Adipocyte (in vitro differentiated cells): ENCODE measurements around the gene SEMA4D.

Source experiments
- DNase-seq: peaks from one replicate; pipeline ENCODE4 v3.0.0-alpha.2; 2015; ENCODE audit warnings: low read depth
- H3K27me3 ChIP-seq: replicated peaks from 2 replicates; pipeline ENCODE4 v1.7.0; 2013; ENCODE audit warnings: mild to moderate bottlenecking, low read length, moderate library complexity; ENCODE audit not compliant: control insufficient read depth, insufficient read depth
- H3K36me3 ChIP-seq: 2 replicates; pipeline ENCODE4 v1.7.0; 2013; ENCODE audit warnings: low read length, mild to moderate bottlenecking, moderate library complexity; ENCODE audit not compliant: control insufficient read depth, insufficient read depth, severe bottlenecking
- H3K4me1 ChIP-seq: 2 replicates; pipeline ENCODE4 v1.7.0; 2013; ENCODE audit warnings: mild to moderate bottlenecking, low read length, moderate library complexity; ENCODE audit not compliant: control insufficient read depth, insufficient read depth
- H3K4me3 ChIP-seq: 2 replicates; pipeline ENCODE4 v1.7.0; 2013; ENCODE audit warnings: mild to moderate bottlenecking, low read length, moderate library complexity
- H3K9ac ChIP-seq: 2 replicates; pipeline ENCODE4 v1.7.0; 2013; ENCODE audit warnings: mild to moderate bottlenecking, low read length, moderate library complexity
- H3K9me3 ChIP-seq: 2 replicates; pipeline ENCODE4 v1.7.0; 2013; ENCODE audit warnings: mild to moderate bottlenecking, low read length, moderate library complexity; ENCODE audit not compliant: control insufficient read depth

The SEMA4D gene

DNA sequence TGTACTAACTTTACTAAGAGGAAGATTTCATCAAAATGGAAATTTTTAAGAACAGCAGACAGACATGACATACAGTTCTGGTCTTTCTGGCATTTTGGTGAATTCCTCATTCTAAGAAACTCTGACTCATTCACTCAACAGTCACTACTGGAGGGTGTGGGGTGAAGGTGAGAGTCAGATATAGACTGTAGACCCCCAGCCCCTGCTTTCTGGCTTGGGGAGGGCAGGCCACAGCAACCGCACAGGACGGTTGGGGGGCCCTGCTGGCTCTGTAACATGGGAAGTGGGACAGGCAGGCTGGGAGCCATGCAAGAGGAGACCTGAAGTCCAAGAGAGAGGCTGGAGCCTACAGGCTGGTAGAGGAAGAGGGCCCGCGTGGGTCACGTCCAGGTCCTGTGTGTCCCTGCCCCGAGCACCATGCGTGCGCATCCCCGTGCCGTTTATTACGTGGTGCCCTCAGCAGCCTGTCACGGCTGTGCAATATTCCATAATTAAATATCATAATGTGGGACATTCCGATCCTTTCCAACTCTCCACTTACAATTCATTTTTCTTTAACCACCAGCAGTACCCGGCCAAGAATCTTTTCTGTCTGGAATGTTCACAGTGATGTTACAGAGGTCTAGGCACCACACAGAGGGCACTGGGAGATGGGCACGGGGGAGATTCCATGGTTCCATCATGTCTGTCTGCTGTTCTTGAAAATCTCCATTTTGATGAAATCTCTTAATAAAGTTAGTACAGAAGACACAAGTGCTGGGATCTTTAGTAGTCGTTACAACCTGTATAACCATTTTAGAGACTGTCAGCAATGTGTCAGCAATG is 75.5 kb downstream of the SEMA4D start:
- Histone ChIP-seq H3K4me1 (peaks cover 13% of the 10 kb centered on the region), H3K36me3 (no peaks in the 10 kb centered on the region), H3K4me3 (no peak overlapping the region), H3K9me3 (no peaks in the 10 kb centered on the region), H3K27me3 (peaks cover 6% of the 10 kb centered on the region), H3K9ac (no peak overlapping the region)
- peak; percentile 29 for DNase-seq

DNA sequence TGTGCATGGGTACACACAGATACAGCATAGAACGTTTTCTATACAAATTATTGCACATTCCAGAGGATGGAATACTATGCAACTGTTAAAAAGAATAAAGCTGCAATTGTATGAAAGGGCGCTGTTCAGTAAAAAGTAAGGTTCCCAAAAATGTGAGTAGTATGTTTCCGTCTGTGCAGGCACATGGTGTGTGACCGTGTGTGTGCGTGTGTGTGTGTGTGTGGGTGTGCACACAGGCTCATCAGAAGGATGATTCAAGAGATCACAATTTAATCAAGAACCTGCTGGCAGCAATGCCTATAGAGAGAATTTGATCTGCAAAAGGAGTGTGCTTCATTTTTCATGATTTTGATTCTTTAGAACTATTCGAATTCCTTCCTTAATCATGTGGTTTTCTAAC is 76.3 kb downstream of the SEMA4D start:
- Histone ChIP-seq H3K36me3 (no peaks in the 10 kb centered on the region), H3K9ac (no peak overlapping the region), H3K4me3 (no peak overlapping the region), H3K4me1 (peaks cover 13% of the 10 kb centered on the region), H3K9me3 (no peaks in the 10 kb centered on the region), H3K27me3 (peaks cover 6% of the 10 kb centered on the region)
- DNase-seq, result no peak

DNA sequence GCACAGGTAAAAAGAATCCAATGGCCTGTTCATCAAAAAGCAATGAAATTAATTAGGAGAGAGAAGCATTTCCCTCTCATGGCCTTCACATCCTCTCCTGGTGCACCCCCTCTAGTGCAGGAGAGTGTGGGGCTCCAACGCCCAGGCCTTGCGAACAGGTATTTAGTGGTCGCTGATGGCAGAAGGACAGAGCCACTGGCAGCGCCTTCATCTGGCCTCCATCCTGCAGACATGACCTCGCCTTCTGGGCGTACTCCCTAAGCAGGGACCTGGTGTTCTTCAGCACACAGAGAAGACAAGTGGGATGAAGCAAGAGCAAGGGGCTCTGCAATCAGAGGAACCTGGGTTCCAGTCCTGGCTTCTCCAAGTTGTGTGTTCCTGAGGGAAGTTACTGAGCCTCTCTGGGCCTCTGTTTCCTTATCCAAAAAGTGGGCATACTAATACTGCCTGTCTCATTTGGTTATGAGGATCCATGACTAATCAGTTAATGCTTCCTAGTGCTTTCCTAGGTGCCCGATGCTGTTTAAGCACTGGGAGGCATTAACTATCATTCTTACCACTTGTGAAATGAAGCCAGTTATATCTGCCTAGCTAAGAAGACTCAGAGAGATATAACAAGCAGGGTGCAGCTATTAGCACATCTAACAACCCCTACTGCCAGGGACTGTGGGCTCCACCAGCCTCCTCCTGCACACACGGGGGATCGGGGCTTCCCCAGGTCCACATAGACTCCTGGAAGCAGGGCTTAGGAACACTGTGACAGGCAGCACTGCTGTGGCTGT is 77.3 kb downstream of the SEMA4D start:
- no peak for DNase-seq
- no peaks in the 10 kb centered on the region for H3K9me3 ChIP-seq

DNA sequence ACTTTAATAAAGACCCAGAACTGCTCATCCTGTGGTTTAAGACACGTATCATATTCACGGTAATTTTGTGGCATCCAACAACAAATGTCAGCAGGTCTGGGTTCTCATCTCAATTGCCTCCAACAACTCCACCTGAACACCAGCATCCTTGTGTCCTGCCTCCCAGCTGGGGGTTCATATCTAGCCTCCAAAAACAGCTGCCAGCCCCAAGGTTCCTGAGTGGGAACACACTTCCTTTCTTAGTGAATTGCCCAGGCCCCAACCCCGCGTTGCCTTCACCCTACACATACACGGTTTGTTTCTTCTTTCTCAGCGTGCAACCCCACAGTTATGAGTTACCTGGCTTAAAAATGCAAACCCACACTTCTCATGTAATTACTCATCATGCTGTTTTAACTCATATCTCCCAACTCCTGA is 77.9 kb downstream of the SEMA4D start:
- H3K4me1 ChIP-seq, result peaks cover 13% of the 10 kb centered on the region
- no peak overlapping the region for H3K4me3 ChIP-seq
- no peak for DNase-seq
- no peaks in the 10 kb centered on the region for H3K9me3 ChIP-seq
- no peak overlapping the region for H3K9ac ChIP-seq
- H3K27me3 ChIP-seq, result peaks cover 6% of the 10 kb centered on the region
- H3K36me3 ChIP-seq, result no peaks in the 10 kb centered on the region

More for the DNA sequence above, 77.3 kb downstream of the SEMA4D start:
- H3K4me1 ChIP-seq, result peaks cover 13% of the 10 kb centered on the region
- H3K4me3 ChIP-seq, result no peak overlapping the region
- H3K36me3 ChIP-seq, result no peaks in the 10 kb centered on the region
- peaks cover 6% of the 10 kb centered on the region for H3K27me3 ChIP-seq
- no peak overlapping the region for H3K9ac ChIP-seq

DNA sequence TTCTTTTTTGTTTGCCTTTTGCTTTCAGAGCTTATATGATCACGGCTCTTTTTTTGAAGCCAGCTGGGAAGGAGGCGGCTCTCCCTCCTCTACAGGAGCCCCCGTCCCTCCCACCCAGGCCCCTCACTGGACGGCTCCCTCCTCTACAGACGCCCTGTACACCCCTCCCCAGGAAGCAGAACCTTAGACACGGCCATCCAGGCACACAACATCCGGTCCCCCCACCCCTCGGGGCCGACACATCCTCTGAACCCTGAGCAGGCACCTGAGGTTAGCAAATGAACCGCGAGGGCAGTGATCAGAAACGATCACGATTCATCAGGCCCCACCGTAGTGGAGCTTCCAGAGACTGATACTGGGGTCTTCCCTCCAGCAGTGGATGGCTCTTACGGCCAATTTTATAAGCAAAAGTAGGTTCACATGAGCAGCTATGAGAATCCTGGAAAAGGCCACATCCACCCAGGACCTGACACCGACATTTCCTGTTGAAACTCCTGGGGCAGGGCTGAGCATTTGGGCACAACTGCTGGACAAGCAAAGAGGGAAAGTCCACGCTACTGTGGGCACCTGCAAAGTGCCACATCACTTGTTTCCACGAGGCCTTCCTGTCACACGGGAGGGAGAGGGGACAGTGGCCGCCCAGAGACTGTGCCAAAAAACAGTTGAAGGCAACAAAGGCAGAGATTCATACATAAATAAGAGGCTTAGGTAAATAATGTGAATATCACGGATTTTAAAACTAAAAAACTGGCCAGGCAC is 78.9 kb downstream of the SEMA4D start:
- Histone ChIP-seq H3K4me3 (no peak overlapping the region), H3K36me3 (no peaks in the 10 kb centered on the region), H3K4me1 (peaks cover 13% of the 10 kb centered on the region), H3K9me3 (no peaks in the 10 kb centered on the region), H3K9ac (no peak overlapping the region), H3K27me3 (peaks cover 6% of the 10 kb centered on the region)
- no peak for DNase-seq

DNA sequence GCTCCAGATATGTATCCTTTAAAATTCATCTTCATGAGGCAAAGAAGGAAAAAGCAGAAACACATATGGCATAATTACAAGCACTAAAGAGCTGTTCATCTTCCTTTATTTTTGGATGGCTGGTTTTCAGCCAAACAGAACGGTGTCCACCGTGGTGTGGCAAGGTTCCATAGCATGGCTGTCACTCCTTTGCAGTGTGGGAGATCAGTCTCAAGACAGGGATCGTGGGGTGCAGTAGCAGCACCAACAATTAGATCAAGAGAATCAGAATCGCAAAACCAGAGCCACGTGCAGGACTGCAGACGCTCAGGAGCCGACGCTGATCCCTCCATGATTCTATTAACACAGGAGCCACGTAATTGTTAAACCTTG is 79.5 kb downstream of the SEMA4D start:
- no peaks in the 10 kb centered on the region for H3K9me3 ChIP-seq
- peaks cover 6% of the 10 kb centered on the region for H3K27me3 ChIP-seq
- peaks cover 13% of the 10 kb centered on the region for H3K4me1 ChIP-seq
- no peak for DNase-seq
- H3K9ac ChIP-seq, result no peak overlapping the region
- H3K36me3 ChIP-seq, result no peaks in the 10 kb centered on the region
- no peak overlapping the region for H3K4me3 ChIP-seq

DNA sequence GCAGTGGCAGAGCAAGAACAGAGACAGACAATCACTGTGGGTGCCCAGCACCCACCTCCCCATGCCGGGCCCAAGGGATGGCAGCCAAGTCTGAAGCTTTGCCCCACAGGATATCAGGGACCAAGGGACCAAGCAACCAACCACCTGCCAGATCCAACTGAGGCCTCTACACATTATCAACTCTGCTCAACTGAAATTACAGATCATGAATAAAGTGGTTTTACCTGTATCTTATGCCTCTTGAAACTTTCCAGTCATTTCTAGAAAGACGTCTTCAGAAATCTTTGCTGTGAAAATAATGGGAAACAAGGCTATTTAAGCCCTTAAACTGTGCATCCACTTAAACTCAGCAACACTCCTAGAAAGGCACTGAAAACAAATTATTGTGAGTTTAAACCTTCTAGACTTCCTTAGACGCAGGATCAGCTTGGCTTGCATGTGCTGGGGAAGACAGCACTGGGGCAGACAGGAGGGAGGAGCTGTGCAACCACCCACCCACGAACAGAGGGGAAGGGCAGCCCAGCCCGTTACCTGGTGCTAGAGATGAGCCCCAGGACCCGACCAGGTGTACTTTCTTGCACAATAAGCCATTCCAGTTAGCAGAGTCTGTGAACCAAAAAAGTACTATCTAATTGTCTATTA is 80.0 kb downstream of the SEMA4D start:
- H3K4me3 ChIP-seq, result no peak overlapping the region
- DNase-seq, result no peak
- peaks cover 6% of the 10 kb centered on the region for H3K27me3 ChIP-seq
- no peaks in the 10 kb centered on the region for H3K9me3 ChIP-seq
- H3K9ac ChIP-seq, result no peak overlapping the region
- H3K36me3 ChIP-seq, result no peaks in the 10 kb centered on the region
- peaks cover 13% of the 10 kb centered on the region for H3K4me1 ChIP-seq

DNA sequence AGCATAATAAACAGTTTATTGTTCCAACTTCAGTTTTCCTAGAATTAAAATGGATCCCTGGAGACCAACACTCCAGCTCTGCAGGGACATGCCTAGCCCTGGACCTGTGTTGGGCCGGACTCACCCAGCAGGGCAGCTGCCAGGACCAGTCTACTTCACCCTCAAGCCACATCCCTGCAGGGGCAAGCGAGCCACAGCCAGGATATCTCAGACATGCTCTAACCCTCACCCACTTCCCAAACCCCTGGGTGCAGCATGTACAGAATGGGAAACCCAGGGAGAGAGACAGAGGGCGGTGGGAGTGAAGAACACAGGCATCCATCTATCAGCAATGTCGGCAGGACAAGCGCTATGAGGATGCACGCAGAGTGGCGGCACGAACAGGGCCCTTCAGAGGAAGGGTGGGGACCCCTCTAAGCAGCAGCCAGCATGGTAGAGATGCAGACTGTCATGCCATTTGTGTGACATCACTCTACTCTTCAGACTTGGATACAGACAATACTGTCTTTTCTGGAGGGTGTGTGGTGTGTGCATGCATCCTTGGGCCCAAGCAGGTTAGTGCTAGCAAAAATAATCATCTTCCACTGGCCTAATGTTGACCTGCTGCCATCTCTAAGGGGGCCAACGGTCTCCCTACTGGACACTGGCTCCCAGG is 83.1 kb downstream of the SEMA4D start:
- no peak overlapping the region for H3K4me3 ChIP-seq
- peaks cover 2% of the 10 kb centered on the region for H3K9me3 ChIP-seq
- H3K4me1 ChIP-seq, result no peaks in the 10 kb centered on the region
- no peaks in the 10 kb centered on the region for H3K36me3 ChIP-seq
- peaks cover 12% of the 10 kb centered on the region for H3K27me3 ChIP-seq
- DNase-seq, result no peak
- H3K9ac ChIP-seq, result no peak overlapping the region

DNA sequence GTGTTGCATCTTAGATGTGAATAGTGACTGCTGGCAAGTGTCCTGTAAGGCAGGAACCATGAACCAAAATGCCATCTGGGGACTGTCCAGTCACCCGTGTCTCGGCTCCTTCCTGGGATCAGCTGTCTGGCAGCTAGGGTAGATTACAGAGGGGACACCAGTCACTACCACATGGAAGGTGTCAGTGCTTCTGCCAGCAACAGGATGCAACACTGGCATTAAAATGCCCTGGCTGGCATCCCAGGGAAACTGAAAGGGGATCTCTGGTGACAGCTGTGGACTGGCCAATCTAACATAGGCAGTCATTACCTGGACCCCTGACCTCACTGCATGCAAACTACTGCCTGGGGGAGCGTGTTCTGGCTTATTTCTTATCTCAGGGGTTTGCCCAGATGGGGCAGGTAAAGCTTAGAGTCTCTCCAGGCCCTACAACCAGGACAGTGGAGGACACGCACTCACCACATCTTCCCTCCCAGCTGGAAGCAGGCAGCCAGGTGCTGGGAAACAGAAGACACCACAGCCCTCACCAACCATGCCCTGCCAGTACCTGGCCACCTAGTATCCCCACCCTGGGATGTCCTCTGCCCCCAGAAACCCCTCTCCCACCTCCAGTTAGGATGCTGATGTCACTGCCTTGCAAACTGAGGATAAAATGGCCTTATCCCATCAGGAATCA is 83.8 kb downstream of the SEMA4D start:
- DNase-seq, result no peak
- Histone ChIP-seq H3K9ac (no peak overlapping the region), H3K9me3 (peaks cover 2% of the 10 kb centered on the region), H3K4me3 (no peak overlapping the region), H3K36me3 (no peaks in the 10 kb centered on the region), H3K27me3 (peaks cover 12% of the 10 kb centered on the region), H3K4me1 (no peaks in the 10 kb centered on the region)

DNA sequence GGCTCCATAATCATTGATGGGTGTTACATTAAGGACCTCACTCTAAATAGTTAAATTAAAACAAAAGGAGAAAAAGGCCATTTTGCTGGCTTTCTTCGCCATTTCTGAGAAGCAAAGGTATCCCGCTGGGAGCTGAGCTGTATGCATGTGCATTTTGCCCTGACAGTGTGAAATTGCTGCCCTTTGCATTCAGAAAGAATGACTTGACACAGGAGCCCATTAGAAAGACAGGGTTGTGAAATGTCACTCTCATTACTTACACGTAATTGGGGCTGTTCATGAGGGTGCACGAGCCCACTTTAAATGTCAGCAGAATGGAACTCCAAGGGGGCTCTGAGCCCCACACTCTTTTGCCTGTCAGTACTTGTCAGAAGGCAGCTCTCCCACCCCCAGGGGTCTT is 85.0 kb downstream of the SEMA4D start:
- no peak for DNase-seq
- Histone ChIP-seq H3K9me3 (peaks cover 2% of the 10 kb centered on the region), H3K27me3 (peaks cover 12% of the 10 kb centered on the region), H3K36me3 (no peaks in the 10 kb centered on the region), H3K4me1 (no peaks in the 10 kb centered on the region), H3K9ac (no peak overlapping the region), H3K4me3 (no peak overlapping the region)
